Cardiac septum (tissue), 1 donor: ENCODE results near the gene C1orf21. TPM values are rescaled to one million over a fixed set of nuclear protein-coding genes. Genes with fewer than 3 reads are reported as not detected.

Experiments used
- DNase-seq: peaks from one replicate; pipeline ENCODE4 v3.0.0-alpha.2; 2020; ENCODE audit warnings: low spot score
- intact Hi-C: fragments of 100-400 bp; cut with DNase I; formaldehyde crosslinking; loops from one replicate; pipeline ENCODE4 v1.14.0; 2022
- total RNA-seq: library from RNA; stranded (reverse); fragmentation: NEBNext Ultra II Directional; extraction: Animal tissue kit (Norgen Biotek cat#: 25700); gene quantifications from one replicate; pipeline ENCODE4 v1.2.1, GENCODE V29; 2021
- donor health status: DM: no; HTN: no; CAD: no.

C1orf21 gene
- total RNA-seq, 1 donor from 2014 or later, result 93.6 TPM

DNA sequence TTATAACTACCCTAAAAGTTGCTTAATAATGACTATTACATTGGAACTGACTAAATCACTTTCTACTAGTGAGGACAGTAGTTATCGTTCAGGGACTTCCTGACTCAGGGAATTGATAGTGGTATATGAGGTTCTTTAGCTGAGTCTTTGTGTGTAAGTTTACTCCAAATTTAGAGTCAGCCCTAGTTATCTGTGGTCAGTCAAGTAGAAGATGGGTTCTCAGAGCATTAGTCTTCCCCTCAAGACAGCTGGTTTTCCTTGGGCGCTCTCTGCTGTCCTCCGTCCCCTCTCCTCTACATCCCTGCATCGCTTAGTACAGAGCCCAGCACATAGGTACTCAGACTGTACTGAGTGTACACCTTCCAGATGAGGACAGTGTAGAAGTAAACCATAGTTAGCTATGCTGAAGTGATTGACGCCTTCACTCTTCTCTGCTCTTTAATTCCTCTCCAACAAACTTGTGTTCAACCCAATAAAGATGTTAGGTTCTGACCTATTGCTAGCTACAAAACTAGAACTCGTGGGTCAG lies 116.5 kb downstream of the C1orf21 start:
- DNase-seq, result no peak
- intact Hi-C loops, result no loop called here

DNA sequence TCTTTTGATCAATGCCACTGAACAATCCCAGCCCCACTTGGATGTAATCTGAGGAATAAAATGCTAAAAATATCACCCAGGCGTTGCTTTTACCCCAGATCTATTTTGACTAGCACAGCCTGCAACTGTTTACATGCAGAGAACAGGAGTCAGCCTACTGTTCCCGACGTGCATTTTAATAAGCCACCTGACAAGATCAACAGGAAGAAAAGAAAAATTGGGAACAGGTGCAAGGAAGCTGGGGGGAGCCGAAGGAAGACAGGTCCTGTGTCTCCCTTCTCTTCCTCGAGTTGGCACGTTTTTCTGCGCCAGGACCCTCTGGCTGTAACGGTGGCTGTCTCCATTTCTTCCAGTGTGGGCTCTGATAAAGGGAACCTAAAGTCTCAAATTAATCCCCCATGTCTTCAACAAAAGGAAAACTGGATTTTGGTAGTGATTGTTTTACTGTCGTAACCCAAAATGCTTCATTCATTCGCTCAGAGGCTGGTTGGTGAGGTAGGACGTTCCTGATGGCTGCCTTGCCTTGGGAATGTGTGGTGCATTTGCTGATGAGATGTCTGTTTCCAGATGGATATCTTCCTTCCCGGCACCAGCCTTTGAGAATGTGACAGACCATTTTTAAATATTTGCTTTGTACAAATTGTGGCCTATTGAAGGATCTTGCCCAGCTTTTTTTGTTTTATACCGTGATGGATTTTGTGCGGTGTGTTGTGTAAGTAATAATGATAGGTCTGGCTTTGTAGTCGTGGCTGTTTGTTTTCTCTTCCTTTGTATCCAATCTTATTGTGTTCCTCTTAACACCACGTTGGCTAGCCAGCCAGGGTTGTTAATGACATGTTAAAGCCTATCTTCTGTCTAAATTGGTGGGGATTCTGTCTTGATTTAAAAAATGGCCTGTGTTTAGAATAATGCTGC lies 117.5 kb downstream of the C1orf21 start:
- intact Hi-C loops, result no loop called here
- DNase-seq, result no peak

DNA sequence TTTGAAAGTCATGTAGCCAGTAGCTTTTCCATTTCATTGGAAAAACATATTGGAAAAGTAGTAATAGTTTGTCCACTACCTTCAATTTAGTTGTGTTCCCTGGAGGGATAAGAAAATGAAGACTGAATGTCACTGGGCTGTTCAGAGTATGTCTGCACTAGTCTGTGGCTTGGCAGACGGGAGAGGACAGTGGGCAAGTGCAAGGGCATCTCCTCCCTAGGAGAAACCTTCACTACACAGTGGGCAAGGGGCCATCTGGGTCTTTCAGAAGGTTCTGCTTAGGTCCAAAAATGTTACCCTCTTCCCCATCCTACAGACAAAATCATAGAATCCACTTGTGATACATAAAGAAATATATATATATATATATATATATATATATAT lies 118.1 kb downstream of the C1orf21 start:
- intact Hi-C loops, result no loop called here
- no peak for DNase-seq

DNA sequence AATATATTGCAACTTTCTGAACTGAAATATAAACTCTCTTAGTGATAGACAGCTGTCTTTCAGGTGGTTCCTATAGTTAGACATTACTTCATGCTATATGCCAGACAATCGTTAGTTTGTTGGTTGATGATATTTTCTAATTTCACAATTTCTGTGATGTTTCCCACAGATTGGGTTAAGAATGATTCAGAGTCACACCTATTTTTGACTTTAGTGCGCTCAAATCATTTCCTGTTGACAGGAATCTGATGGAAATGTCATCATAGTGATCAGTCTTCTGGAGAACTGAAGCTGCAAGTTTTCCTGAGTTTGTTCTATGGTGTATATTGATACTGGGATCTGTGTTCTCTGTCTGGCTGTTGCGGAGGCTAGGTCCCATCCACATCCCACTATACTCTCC lies 119.7 kb downstream of the C1orf21 start:
- DNase-seq, result no peak
- intact Hi-C loops, result no loop called here

DNA sequence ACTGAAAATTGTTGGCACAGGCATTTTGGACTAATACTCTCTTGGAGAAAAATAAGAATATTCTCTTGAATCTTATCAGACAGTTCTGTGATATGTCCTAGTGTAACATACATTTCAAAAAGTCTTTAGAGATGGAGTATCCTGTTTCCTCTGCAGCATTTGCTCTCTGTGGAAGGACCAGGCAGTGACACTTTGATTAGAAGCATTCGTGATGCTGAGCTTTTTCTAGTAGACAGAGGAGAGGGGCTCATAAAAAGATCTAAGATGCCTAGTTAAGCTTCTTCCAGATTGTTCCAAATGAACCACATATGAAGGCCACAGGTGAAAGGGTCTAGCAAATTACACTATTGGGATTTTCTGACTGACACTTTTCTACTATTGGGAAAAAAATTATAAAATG lies 120.3 kb downstream of the C1orf21 start:
- intact Hi-C loops, result no loop called here
- DNase-seq, result no peak

DNA sequence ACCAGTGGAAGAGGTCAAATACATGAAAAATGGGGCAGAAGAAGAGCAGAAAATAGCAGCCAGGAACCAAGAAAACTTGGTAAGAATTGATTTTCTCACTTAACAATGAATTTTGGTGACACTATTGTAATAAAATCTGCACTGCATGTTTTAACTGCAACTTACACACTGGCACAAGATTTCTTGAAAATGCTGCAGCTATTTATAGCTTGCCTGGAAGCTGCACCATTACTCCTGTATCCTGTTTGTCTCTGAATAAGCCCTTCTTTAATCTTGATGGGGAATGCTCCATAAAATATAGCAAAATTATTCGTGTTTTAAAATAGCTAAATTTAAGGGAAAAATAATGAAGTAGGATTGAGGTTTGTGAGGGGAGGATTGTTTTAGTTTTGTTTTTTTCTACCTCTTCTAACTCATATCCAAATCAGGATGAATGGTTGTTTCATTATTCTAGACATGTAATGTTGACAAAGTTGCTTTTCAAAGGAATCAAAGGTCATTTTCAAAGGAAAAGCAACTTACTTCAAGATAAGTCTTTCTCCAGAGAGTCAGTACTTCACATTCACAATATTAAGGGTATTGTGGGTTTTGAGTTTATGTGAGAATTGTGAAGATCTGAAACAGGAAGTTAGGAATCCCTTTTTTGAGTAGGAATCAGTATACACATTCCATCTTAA lies 120.9 kb downstream of the C1orf21 start:
- no peak for DNase-seq
- intact Hi-C loops, result no loop called here

DNA sequence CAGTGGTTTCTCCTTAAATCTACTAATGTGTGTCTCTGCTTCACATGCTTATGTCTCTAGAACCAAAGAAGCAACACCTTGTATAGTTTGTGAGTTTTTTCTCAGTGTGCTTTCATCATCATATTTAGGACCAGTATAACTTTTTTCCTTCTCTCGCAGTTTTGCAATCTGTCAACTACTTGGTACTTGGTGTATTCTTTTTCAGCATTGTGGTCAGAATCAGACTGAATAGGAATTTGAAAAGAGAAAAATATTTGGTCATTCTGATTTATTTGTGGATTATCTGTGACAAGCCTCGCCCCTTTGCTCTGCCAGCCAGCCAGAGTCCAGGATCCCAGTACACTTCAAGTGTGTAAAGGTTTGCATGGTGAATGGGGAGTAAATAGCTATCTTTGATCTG lies 122.3 kb downstream of the C1orf21 start:
- no peak for DNase-seq
- intact Hi-C loops, result no loop called here

DNA sequence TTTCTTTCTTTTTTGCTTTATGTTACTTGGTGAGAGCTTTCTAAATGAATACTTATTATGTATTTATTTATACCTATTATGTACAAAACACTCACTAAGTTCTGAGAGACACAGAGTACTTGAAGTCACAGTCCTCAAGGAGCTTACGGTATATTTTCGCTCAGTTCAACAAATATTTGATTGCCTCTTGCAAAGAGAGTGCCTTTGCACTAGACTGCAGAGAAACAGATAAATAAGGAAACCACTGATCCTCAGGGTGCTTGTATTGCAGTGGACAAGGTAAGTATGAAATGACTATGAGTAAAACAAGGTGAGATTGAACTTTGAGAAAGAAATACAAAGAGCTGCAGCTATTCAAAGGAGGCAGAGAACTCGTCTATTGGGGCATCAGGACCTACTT lies 123.3 kb downstream of the C1orf21 start:
- DNase-seq, result no peak
- intact Hi-C loops, result no loop called here

DNA sequence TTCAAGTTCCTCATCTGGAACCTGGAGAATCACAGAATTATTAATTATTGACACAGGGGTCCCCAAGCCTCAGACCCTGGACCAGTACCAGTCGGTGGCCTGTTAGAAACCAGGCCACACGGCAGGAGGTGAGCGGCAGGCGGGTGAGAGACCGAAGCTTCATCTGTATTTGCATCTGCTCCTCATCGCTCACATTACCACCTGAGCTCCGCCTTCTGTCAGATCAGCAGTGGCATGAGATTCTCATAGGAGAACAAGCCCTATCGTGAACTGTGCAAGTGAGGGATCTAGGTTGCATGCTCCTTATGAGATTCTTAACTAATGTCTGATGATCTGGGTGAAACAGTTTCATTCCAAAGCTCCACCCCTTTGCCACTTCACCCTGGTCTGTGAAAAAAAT lies 125.9 kb downstream of the C1orf21 start:
- no peak for DNase-seq
- intact Hi-C loops, result no loop called here

DNA sequence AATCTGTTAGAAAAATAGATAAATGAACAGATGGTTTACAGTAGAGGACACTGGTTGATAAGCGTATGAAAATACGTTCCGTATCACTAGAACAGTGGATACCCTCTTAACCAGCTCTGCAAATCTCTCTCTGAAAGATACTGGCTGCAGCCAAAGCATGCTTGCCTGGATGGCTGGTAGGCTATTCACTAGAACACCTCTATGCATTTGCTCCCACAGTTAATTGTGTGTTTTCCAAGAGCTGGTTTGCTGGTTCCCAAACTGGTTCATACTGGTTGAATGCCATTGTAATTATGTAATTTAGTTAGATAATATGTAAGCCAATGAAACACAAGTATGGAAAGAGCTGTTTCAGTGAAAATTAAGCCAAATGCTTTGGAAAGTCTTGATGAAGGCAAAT lies 126.6 kb downstream of the C1orf21 start:
- DNase-seq, result no peak
- intact Hi-C loops, result no loop called here

DNA sequence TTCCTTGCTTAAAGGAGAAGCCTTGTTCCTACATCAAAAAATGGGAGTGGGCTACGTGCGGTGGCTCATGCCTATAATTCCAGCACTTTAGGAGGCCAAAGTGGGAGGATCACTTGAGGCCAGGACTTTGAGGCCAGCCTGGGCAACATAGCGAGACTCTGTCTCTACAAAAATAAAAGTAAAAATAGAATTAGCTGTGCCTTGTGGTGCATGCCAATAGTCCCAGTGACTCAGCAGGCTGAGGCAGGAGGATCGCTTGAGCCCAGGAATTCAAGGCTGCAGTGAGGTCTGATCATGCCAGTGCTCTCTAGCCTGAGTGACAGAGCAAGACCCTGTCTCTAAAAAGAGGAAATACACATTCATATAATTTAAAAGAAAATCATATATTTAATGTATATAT lies 127.1 kb downstream of the C1orf21 start:
- intact Hi-C loops, result no loop called here
- DNase-seq, result no peak

DNA sequence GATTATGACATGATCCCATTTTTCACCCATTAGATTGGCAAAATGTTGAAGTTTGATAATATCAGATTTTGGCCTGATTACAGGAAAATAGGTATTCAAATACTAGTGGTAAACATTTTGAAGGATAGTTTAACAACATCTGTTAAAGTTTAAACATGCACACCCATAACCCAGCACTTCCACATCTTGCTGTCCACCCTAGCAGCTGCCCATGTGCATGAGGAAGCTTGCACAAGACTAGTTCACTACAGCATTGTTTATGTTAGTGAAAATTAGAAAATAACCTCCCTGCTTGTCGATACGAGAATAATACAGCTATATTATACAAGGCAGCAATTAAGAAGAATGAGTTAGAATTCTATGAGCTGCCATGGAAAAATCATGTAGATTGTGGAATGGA lies 127.6 kb downstream of the C1orf21 start:
- DNase-seq, result no peak
- intact Hi-C loops, result no loop called here

DNA sequence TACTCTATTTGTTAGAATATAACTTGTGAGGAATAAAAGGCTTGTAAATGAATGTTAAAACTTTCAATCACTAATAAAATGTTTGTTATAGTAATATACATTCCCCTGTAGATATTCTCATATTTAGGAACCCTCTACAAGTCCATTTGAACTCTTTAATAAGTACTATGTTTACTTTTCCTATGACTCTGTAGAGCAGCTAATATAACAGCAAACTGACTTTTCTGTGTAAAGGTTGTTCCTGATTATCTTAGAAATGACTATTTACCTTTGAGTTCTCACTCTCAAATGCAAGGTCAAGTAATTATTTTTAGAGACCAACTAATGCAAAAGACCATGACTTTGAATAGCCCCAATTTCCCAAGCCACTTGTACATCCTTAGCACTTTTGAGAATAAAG lies 130.3 kb downstream of the C1orf21 start:
- intact Hi-C loops, result no loop called here

DNA sequence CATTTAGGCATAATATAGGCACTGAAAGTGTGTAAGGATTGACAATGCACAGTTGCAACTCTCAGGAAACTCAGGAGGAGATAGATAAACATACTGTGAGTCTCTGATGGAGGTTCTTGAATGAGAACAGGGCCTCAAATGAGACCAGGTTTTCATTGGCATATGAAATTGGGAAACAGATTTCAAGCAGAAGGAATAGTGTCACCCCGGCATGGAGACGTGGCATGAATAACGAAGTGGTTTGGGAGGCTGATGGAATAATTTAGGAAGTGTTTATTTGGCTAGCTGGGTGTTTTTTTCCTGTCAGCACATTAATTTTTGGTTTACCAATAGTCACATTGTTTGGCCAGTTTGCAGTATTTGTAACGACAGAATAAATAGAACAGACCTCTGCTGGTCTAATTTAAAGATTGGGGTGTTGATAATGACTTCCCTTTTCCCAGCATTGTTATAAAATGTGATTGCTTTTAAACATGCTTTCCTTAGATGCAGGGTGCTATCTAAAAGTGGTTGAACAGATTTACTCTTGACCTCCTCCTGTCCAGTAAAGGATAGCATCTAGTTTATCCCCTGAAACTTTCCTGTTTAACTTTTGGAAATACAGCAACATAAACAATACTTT lies 132.0 kb downstream of the C1orf21 start:
- no peak for DNase-seq
- intact Hi-C loops, result no loop called here

More for the DNA sequence above, 130.3 kb downstream of the C1orf21 start:
- DNase-seq, result no peak

DNA sequence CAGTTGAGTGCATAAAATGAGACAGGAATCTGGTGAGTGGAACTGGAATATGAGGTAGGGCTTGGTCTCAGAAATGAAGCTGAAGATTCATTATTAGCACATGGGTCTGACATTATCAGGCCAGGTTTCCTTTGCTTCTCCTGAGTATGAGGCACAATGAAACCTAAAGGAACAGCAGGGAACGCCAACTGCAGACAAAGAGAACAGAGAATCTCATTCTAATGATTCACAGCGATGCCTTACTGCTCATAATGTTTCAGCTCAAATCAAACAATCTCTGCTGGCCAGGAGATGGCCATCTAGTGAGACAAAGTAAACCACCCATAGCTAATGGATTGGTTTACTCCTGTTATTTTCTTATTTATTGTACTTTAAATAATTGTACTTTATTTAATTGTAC lies 133.5 kb downstream of the C1orf21 start:
- no peak for DNase-seq
- intact Hi-C loops, result no loop called here

DNA sequence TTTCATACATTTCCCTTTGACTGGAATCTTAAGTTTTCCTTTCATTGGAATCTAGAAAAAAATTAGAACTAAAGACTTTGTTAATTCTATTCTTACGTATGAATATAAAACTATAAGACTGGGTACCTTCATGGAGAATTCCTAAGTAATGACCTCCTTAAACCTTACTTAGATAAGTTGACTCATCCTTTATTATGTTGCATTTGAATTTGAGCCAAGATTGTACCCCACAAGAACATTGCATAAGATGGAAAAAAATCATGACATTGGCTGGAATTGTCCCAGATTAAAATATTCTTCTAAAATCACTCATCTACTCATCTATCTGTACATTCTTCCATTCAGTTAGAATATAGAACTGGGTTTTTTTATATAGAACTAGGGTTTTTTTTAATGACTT lies 137.4 kb downstream of the C1orf21 start:
- intact Hi-C loops, result no loop called here

DNA sequence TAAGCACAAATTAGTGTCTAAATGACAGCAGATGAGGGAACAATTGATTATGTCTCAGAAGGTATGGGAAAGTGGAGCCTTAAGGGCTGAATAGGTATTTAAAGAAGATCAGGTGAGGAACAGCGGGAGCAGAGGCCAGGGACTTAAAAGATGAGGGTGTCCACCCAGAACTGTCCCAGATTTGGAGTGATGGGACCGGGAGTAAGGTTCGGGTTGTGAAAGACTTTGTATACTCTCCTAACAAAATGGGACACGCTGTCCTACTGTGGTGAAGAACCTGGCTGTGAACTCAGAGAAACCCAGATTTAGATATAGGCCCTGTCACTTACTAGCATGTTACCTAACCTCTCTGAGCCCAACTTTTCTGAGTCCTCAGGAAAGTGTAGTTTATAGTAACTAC lies 140.6 kb downstream of the C1orf21 start:
- intact Hi-C loops, result no loop called here
- DNase-seq, result no peak

More for the DNA sequence above, 137.4 kb downstream of the C1orf21 start:
- DNase-seq, result no peak

DNA sequence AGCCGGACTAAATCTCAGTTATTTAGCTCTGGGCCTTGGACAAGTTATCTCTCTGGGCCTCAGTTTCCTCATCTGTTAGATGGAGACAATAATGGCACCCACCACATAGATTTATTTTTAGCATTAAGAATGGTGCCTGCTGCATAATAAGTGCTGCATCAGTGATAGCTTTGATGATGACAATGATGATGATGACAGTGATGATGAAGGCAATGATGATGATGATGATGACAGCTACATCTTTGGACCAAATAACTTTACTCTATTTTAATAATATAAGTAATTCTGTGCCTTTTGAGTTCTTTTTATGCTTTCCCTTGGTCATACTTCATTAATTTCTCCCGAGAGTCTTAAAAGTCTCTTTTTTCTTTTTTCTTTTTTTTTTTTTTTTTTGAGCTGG lies 143.4 kb downstream of the C1orf21 start:
- DNase-seq, result no peak
- intact Hi-C loops, result no loop called here

DNA sequence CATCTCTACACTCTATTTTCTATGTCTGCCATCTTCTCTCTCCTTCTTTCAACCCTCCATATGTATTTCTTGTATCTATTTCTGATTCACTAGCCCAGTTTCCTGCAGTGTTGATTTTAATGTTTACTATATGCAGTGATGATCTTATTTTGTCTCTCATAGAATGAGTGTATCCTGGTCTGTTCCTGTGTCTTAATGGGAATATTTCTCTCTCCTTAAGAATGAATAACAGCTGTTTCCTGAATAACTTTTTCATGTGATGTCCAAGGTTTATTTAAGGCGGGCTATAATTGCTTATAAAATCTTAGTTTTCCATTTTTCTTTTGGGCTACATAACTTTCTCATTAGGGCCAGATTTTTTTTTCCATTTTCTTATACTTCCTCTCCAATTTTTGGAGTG lies 144.5 kb downstream of the C1orf21 start:
- intact Hi-C loops, result no loop called here
- no peak for DNase-seq

DNA sequence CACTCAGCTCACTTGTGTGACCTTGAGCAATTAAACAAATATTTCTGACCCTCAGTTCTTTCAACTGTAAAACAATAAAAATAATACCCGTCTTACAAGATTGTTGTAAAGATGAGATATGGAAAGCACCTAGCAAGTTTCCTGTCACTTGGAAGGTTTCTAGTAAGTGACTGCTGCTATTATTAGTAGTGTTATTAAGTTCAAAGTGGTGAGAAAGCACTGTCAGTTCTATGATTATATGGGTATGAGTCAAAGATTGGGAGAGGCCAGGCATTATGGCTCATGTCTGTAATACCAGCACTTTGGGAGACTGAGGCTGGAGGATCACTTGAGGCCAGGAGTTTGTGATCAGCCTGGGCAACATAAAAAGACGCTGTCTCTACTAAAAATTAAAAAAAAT lies 145.4 kb downstream of the C1orf21 start:
- intact Hi-C loops, result no loop called here
- no peak for DNase-seq

DNA sequence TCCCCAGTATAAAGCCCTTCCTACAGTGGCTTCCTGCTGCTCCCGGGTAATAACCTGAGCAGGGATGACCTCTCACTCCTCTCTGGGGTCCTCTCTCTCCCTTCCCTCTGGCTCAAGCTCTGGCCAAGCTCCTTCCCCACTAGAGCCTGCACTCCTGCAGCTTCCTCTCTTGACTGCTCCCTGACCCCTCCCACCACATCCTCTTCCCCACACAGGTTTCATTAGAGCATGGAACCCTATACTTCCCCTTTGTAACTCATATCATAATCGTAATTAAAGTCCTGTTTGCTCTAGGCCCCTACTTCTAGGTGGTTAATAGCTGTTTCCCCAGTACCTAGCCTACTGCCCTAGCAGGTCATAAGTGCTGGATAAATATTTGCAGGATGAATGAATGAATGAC lies 146.2 kb downstream of the C1orf21 start:
- intact Hi-C loops, result no loop called here
- DNase-seq, result no peak
